ENCODE measurements around the gene DCUN1D2. TPM values are rescaled to one million over a fixed set of nuclear protein-coding genes. Genes with fewer than 3 reads are reported as not detected.

The DCUN1D2 gene
- total RNA-seq: 10 to 100 TPM; 12.1 to 31.4 (median 17.6) TPM
- polyA plus RNA-seq: 10 to 100 TPM in 1 of 2 donors, 1 to 10 TPM in 1; 9.7 to 15.4 TPM
- long read RNA-seq, donor 1, partial matches to known transcripts: 2 of 17 reads
- long read RNA-seq, donor 1, other reads (novel, unspliced or antisense): 8 of 17 reads
- long read RNA-seq, donor 2, partial matches to known transcripts: 0 of 1 reads
- long read RNA-seq, donor 2, other reads (novel, unspliced or antisense): 0 of 1 reads
- long read RNA-seq, donor 3, partial matches to known transcripts: 0 of 11 reads
- long read RNA-seq, donor 3, other reads (novel, unspliced or antisense): 7 of 11 reads

GRCh38 chr13:113490496-113491417, at the start of gene DCUN1D2:
DCUN1D2 (minus strand) TSS chr13:113490711; CDS start chr13:113490669, 42 bp downstream.
- WGBS, 3 donors: 0 to 1% (median 1%) methylated on average over 83 to 115 of the region's 115 CpGs
- DNase-seq: peak; percentile 94 to 97 (median 95)
- Histone ChIP-seq H3K27me3 (no peaks in the 10 kb centered on the region), H3K4me1 (ENCODE audit: insufficient read depth) (peaks cover 14% of the 10 kb centered on the region), H3K36me3 (no peaks in the 10 kb centered on the region), H3K4me3 (peak within 1 kb of the TSS; percentile 76), H3K9me3 (no peaks in the 10 kb centered on the region), H3K27ac (peak within 1 kb of the TSS; percentile 77 to 90)
- TF ChIP-seq POLR2A (IDR thresholded peaks at IDR 0.05): peak; percentile 49
- peak in 1 of 3 donors; percentile 26 for TF ChIP-seq CTCF (IDR thresholded peaks at IDR 0.05)
- TF ChIP-seq EP300 (IDR thresholded peaks at IDR 0.05): no peak
- intact Hi-C loops (cut with DNase I): no loop called here

- intact Hi-C loops (cut with DNase I): no loop called here
- Histone ChIP-seq H3K36me3 (no peaks in the 10 kb centered on the region), H3K9me3 (no peaks in the 10 kb centered on the region), H3K27ac (no peak overlapping the region), H3K27me3 (no peaks in the 10 kb centered on the region), H3K4me3 (no peak overlapping the region), H3K4me1 (ENCODE audit: insufficient read depth) (no peaks in the 10 kb centered on the region)
- 91 to 94% (median 94%) methylated on average over 15 of the region's 15 CpGs for WGBS, 3 donors
- TF ChIP-seq CTCF (IDR thresholded peaks at IDR 0.05): no peak
- peak in 1 of 5 donors; percentile 7 for DNase-seq
Measured at GRCh38 chr13:113539822-113540221, 49.3 kb upstream of the DCUN1D2 start.

GRCh38 chr13:113539176-113539575, 48.7 kb upstream of the DCUN1D2 start:
- Histone ChIP-seq H3K27ac (no peak overlapping the region), H3K9me3 (no peaks in the 10 kb centered on the region), H3K4me1 (ENCODE audit: insufficient read depth) (no peaks in the 10 kb centered on the region), H3K36me3 (no peaks in the 10 kb centered on the region), H3K4me3 (no peak overlapping the region), H3K27me3 (no peaks in the 10 kb centered on the region)
- TF ChIP-seq EP300 (IDR thresholded peaks at IDR 0.05) (no peak), POLR2A (IDR thresholded peaks at IDR 0.05) (no peak), CTCF (IDR thresholded peaks at IDR 0.05) (no peak)
- intact Hi-C loops (cut with DNase I): no loop called here
- peak in 1 of 5 donors; percentile 19 for DNase-seq
- 53 to 78% (median 67%) methylated on average over 18 of the region's 18 CpGs for WGBS, 3 donors

- no peaks in the 10 kb centered on the region for H3K27me3 ChIP-seq
- DNase-seq: peak in 1 of 5 donors; percentile 46
- intact Hi-C loops (cut with DNase I): no loop called here
- H3K36me3 ChIP-seq: no peaks in the 10 kb centered on the region
- no peaks in the 10 kb centered on the region for H3K4me1 ChIP-seq (ENCODE audit: insufficient read depth)
- no peak for TF ChIP-seq EP300 (IDR thresholded peaks at IDR 0.05)
- no peak for TF ChIP-seq CTCF (IDR thresholded peaks at IDR 0.05)
- TF ChIP-seq POLR2A (IDR thresholded peaks at IDR 0.05): no peak
- no peaks in the 10 kb centered on the region for H3K9me3 ChIP-seq
- H3K4me3 ChIP-seq: no peak overlapping the region
- no peak overlapping the region for H3K27ac ChIP-seq
- WGBS, 3 donors: 18 to 56% (median 24%) methylated on average over 28 of the region's 28 CpGs
Measured at GRCh38 chr13:113538689-113539058, 48.2 kb upstream of the DCUN1D2 start.

Measured in ovary (tissue), 10 donors.